ENCODE results near the gene AVL9.

The AVL9 gene

DNA sequence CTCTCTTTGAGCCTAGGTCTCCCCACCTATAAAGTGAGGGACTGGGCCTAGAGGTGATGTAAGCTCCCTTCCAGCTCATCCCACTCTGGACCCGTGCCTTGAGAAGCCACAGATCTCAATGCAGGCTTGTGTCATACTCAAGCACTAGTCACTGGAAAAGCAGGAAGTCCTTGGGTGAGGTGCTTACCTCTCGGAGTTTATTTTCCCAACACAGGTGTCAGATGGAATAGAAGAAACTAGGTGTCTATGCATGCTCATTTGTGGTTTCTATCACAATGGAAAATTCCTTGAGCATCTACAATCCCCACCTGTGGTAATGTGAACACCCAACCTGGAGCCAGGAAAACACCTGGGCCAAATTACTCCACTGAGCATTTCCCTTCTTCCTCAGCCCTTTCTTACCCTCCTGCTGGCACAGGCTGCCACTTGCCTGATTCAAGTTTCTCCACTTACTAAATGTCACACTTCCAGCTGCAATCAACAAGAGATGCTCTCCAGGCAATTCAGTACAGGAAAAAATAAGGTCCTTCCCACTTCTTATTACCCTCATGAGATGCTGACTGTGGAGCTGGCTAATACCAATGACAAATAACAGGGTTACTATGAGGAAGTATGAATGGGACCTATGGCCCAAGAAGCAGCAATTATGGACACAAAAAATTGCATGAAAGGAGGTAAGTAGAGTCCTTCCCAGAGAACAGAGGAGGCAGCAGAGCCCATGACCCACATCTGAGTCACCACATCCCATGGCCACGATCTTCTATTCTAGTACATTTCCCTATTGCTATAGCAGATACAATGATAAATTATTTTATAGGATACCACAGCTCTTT is 18.3 kb upstream of the AVL9 start:
- H3K4me3 ChIP-seq (replicated peaks; ENCODE audit: low read depth, low read length): no peak overlapping the region
- TF ChIP-seq CTCF (IDR thresholded peaks at IDR 0.05; ENCODE audit: low read length, missing control alignments): no peak
- no peak for DNase-seq (ENCODE audit: low read depth)

- no peak for DNase-seq (ENCODE audit: low read depth)
- no peak for TF ChIP-seq CTCF (IDR thresholded peaks at IDR 0.05; ENCODE audit: low read length, missing control alignments)
- no peak overlapping the region for H3K4me3 ChIP-seq (replicated peaks; ENCODE audit: low read depth, low read length)
Measured at GRCh38 chr7:32477649-32477980, 17.7 kb upstream of the AVL9 start.

GRCh38 chr7:32479574-32480200 is 15.6 kb upstream of the AVL9 start:
- H3K4me3 ChIP-seq (replicated peaks; ENCODE audit: low read depth, low read length): no peak overlapping the region
- peak; percentile 98 for TF ChIP-seq CTCF (IDR thresholded peaks at IDR 0.05; ENCODE audit: low read length, missing control alignments)
- peak; percentile 82 for DNase-seq (ENCODE audit: low read depth)

DNA sequence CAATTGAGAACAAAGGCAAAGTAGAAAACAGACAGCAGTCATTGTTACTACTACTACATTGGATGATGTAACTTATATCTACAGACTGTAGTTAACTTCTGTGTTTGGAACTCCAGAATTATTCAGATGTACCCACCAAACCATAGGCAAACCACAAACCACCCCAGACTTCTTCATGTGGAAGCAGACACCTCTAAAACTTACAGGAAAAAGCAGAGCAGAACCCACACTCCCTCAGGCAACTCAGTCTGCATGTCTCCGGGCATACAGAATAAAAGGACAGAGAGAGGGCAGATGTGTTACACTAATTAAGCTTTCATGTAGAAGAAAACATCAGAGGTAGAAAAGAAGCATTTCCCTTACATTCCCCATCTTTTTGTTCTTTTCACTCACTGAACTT is 14.1 kb upstream of the AVL9 start:
- DNase-seq (ENCODE audit: low read depth): no peak
- no peak overlapping the region for H3K4me3 ChIP-seq (replicated peaks; ENCODE audit: low read depth, low read length)
- TF ChIP-seq CTCF (IDR thresholded peaks at IDR 0.05; ENCODE audit: low read length, missing control alignments): no peak

DNA sequence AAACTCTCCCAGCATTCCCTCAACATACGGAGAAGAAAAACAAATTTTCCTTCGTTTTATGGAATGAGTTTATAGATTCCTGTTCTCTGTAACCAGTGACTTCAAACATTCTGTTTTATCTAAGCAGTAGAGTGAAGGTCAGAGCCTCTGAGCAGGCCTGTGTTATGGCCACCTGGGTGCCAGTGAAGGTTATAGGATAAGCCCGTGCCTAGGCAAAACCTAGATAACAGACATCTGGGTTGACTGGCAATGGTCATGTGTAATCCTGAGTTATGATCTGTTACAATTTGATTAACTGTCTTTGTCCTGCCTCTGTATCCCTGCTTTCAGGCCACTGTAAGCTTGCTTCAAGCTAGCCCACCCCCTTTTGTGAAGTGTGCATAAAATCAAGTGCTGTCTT is 13.4 kb upstream of the AVL9 start:
- no peak overlapping the region for H3K4me3 ChIP-seq (replicated peaks; ENCODE audit: low read depth, low read length)
- no peak for DNase-seq (ENCODE audit: low read depth)
- no peak for TF ChIP-seq CTCF (IDR thresholded peaks at IDR 0.05; ENCODE audit: low read length, missing control alignments)

DNA sequence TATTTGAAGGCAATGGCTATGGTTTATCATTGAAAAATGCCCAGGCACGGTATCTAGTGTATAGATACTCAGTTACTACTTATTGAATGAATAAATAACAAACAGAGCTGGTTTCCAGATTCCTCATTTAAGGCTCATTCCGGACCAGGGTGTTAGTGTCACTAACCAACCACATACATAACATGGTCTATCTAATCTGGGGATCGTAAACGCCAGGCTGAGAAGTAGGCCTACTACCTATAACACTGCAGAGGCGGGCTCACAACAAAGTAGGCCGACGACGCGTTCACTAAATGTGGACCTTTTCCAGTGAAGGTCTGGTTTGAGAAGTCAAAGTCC is 5.5 kb upstream of the AVL9 start:
- no peak for DNase-seq (ENCODE audit: low read depth)
- H3K4me3 ChIP-seq (replicated peaks; ENCODE audit: low read depth, low read length): peak overlapping the region; percentile 81
- TF ChIP-seq CTCF (IDR thresholded peaks at IDR 0.05; ENCODE audit: low read length, missing control alignments): no peak
